ENCODE results near the gene SEMA4D.

DNA sequence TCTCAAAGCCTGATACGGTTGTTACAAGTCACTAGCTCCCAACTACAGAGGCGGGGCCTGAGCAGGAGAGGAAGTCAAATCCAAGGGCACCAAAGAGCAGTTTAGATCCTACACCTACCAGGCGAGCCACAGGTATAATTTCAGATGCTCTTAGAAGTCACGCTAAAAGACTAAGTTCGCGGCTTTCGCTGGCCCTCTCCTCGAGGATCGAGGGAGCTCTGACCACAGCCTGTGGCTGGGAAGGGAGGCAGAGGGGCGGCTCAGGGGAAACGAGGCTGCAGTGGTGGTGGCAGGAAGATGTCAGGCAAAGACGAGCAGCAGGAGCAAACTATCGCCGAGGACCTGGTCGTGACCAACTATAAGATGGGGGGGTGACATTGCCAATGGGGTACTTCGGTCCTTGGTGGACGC lies 48.6 kb downstream of the SEMA4D start:
- TF ChIP-seq CTCF (conservative IDR thresholded peaks at IDR 0.05; ENCODE audit: low read length) (no peak), EZH2phosphoT487 (IDR thresholded peaks at IDR 0.05; ENCODE audit: borderline replicate concordance) (no peak)
